CD4-positive, alpha-beta T cell (primary cell): ENCODE data around the gene CADM2. TPM values are rescaled to one million over a fixed set of nuclear protein-coding genes. Genes with fewer than 3 reads are reported as not detected.
"Not testable (repeated sequence)": the region's sequence is repeated elsewhere in the genome, so short reads cannot be mapped to it uniquely, and the experiment has no call there.

Experiments used
- ATAC-seq: fragments of 200-7000 bp; cut with Tn5 transposase; one replicate; pipeline ENCODE4 v1.10.0; 2022; ENCODE audit warnings: mild to moderate bottlenecking; ENCODE audit not compliant: poor library complexity
- CTCF ChIA-PET: fragments of 350-600 bp; sonication (Branson Sonifier 250); formaldehyde crosslinking; loops from one replicate; lab custom pipeline; 2021; ENCODE audit warnings: antibody characterized with exemption, inconsistent platforms; lab: Charles Lee
- POLR2A ChIA-PET: fragments of 350-600 bp; sonication (Branson Sonifier 250); formaldehyde crosslinking; loops from one replicate; lab custom pipeline; 2021; ENCODE audit warnings: antibody characterized with exemption, inconsistent platforms; lab: Charles Lee
- DNase-seq, 14 experiments: peaks; one replicate each; pipeline ENCODE4 v3.0.0-alpha.2; 2013 to 2020; ENCODE audit warnings: mixed read lengths in 2 of 14
- H3K27ac ChIP-seq, 2 donors: one replicate each; pipeline versions ENCODE4 v1.5.1 to v1.7.0; 2013; ENCODE audit warnings: low read length in 2 of 2, low read depth in 1 of 2, mild to moderate bottlenecking in 1 of 2
- H3K27me3 ChIP-seq, 2 experiments: 1 replicate in 1 of 2; 2 replicates in 1 of 2; pipeline versions ENCODE4 v1.6.1 to v1.7.0; 2013; ENCODE audit warnings: low read length in 2 of 2, control low read depth in 1 of 2, mild to moderate bottlenecking in 1 of 2, moderate library complexity in 1 of 2; ENCODE audit not compliant: insufficient read depth in 2 of 2, control insufficient read depth in 1 of 2
- H3K36me3 ChIP-seq: one replicate; pipeline ENCODE4 v1.6.1; 2013; ENCODE audit warnings: low read length, control low read depth; ENCODE audit not compliant: insufficient read depth
- H3K4me1 ChIP-seq: one replicate; pipeline ENCODE4 v1.6.1; 2013; ENCODE audit warnings: low read length, control low read depth; ENCODE audit not compliant: insufficient read depth
- H3K4me3 ChIP-seq: one replicate; pipeline ENCODE4 v1.5.1; 2013; ENCODE audit warnings: mild to moderate bottlenecking, low read length, moderate library complexity
- H3K9me3 ChIP-seq, 2 experiments: 1 replicate in 1 of 2; 2 replicates in 1 of 2; pipeline versions ENCODE4 v1.6.1 to v1.7.0; 2013; ENCODE audit warnings: low read length in 2 of 2, mild to moderate bottlenecking in 2 of 2, control low read depth in 1 of 2, moderate library complexity in 1 of 2; ENCODE audit not compliant: control insufficient read depth in 1 of 2, insufficient read depth in 1 of 2
- H3K27ac Mint-ChIP-seq: one replicate; pipeline ENCODE4 v1.8.0; 2020; ENCODE audit warnings: mixed read lengths
- H3K27me3 Mint-ChIP-seq: one replicate; pipeline ENCODE4 v1.8.0; 2021; ENCODE audit warnings: mixed read lengths
- H3K36me3 Mint-ChIP-seq: one replicate; pipeline ENCODE4 v1.8.0; 2021; ENCODE audit warnings: low read depth, mixed read lengths
- H3K4me1 Mint-ChIP-seq: one replicate; pipeline ENCODE4 v1.8.0; 2021; ENCODE audit warnings: low read depth, mixed read lengths
- H3K4me3 Mint-ChIP-seq: one replicate; pipeline ENCODE4 v1.8.0; 2020; ENCODE audit warnings: mild to moderate bottlenecking, mixed read lengths
- H3K9me3 Mint-ChIP-seq: one replicate; pipeline ENCODE4 v1.8.0; 2020; ENCODE audit warnings: mixed read lengths
- CTCF ChIP-seq: fragments of 200-600 bp; IDR thresholded peaks from one replicate; pipeline ENCODE4 v1.8.0; 2022; ENCODE audit warnings: antibody characterized with exemption, mild to moderate bottlenecking
- intact Hi-C, 2 experiments: fragments of 100-400 bp; cut with DNase I in 1 of 2; cut with micrococcal nuclease in 1 of 2; formaldehyde crosslinking; loops; one replicate each; pipeline versions ENCODE4 v1.15.1 to v1.9.0; 2023 to 2025; cut with DNase I, micrococcal nuclease
- total RNA-seq, 174 experiments: library from RNA in 2 of 174; stranded (reverse) in 2 of 174; gene quantifications; one replicate each; pipeline ENCODE4 v1.2.3 and lab custom pipeline; 2021 to 2026

Gene CADM2
- total RNA-seq, 2 experiments from 2014 or later: 0.03 to 0.11 TPM

- POLR2A ChIA-PET: no interaction called here
- no peak for DNase-seq
- no peaks in the 10 kb centered on the region for H3K27me3 ChIP-seq
- no peak overlapping the region for H3K27ac ChIP-seq
- Mint-ChIP-seq H3K27me3 (no peaks in the 10 kb centered on the region), H3K4me1 (no peaks in the 10 kb centered on the region), H3K4me3 (no peak overlapping the region), H3K36me3 (no peaks in the 10 kb centered on the region), H3K9me3 (peaks cover 6% of the 10 kb centered on the region), H3K27ac (no peak overlapping the region)
- CTCF ChIA-PET: no interaction called here
- no peak for ATAC-seq
- H3K36me3 ChIP-seq: no peaks in the 10 kb centered on the region
- no peak for TF ChIP-seq CTCF
- intact Hi-C loops: no loop called here
- no peaks in the 10 kb centered on the region for H3K4me1 ChIP-seq
- H3K9me3 ChIP-seq: no peaks in the 10 kb centered on the region
- no peak overlapping the region for H3K4me3 ChIP-seq
Measured at GRCh38 chr3:85979034-85979433, 1020.2 kb downstream of the CADM2 start.

DNA sequence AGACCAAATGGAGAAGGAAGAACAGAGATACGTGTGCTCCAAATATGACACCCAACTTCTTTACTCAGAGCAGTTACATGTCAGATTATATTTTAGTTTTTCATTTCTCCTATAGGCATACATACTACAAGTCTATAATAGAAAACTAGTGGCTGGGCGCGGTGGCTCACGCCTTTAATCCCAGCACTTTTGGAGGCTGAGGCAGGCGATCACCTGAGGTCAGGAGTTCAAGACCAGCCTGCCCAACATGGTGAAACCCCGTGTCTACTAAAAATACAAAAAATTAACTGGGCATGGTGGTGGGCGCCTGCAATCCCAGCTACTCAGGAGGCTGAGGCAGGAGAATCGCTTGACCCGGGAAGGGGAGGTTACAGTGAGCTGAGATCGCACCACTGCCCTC, 1030.8 kb downstream of the CADM2 start:
- H3K9me3 Mint-ChIP-seq, H3K4me3 Mint-ChIP-seq: not testable (repeated sequence)

GRCh38 chr3:86029590-86029989, 1070.8 kb downstream of the CADM2 start:
- TF ChIP-seq CTCF: no peak
- Histone ChIP-seq H3K4me3 (no peak overlapping the region), H3K4me1 (no peaks in the 10 kb centered on the region), H3K27ac (no peak overlapping the region), H3K36me3 (no peaks in the 10 kb centered on the region), H3K9me3 (no peaks in the 10 kb centered on the region), H3K27me3 (no peaks in the 10 kb centered on the region)
- ATAC-seq: no peak
- H3K36me3 Mint-ChIP-seq: no peaks in the 10 kb centered on the region
- H3K9me3 Mint-ChIP-seq: no peaks in the 10 kb centered on the region
- ChIA-PET POLR2A (no interaction called here), CTCF (no interaction called here)
- no peak overlapping the region for H3K27ac Mint-ChIP-seq
- no peaks in the 10 kb centered on the region for H3K27me3 Mint-ChIP-seq
- H3K4me1 Mint-ChIP-seq: no peaks in the 10 kb centered on the region
- intact Hi-C loops: no loop called here
- no peak overlapping the region for H3K4me3 Mint-ChIP-seq
- DNase-seq: no peak

More for the DNA sequence above, 1030.8 kb downstream of the CADM2 start:
- DNase-seq, H3K4me1 ChIP-seq, H3K4me3 ChIP-seq, H3K27me3 ChIP-seq, H3K36me3 ChIP-seq, H3K27me3 Mint-ChIP-seq, POLR2A ChIA-PET, intact Hi-C loops, CTCF ChIA-PET, H3K36me3 Mint-ChIP-seq, H3K27ac ChIP-seq, ATAC-seq, H3K27ac Mint-ChIP-seq, H3K9me3 ChIP-seq, H3K4me1 Mint-ChIP-seq: not testable (repeated sequence)

- Mint-ChIP-seq H3K9me3 (peaks cover 11% of the 10 kb centered on the region), H3K36me3 (no peaks in the 10 kb centered on the region), H3K27me3 (no peaks in the 10 kb centered on the region), H3K4me3 (no peak overlapping the region), H3K27ac (no peak overlapping the region), H3K4me1 (no peaks in the 10 kb centered on the region)
- ATAC-seq (no peak), DNase-seq (no peak)
- Histone ChIP-seq H3K9me3 (peaks cover 0 to 7% of the 10 kb centered on the region in 2 experiments), H3K27me3 (no peaks in the 10 kb centered on the region), H3K27ac (no peak overlapping the region), H3K4me1 (no peaks in the 10 kb centered on the region), H3K36me3 (no peaks in the 10 kb centered on the region), H3K4me3 (no peak overlapping the region)
- TF ChIP-seq CTCF: no peak
- ChIA-PET CTCF (no interaction called here), POLR2A (no interaction called here)
- intact Hi-C loops: no loop called here
Measured at GRCh38 chr3:86037916-86038315, 1079.1 kb downstream of the CADM2 start.
